GM19023 (cell line): ENCODE measurements around the gene HID1.
"Not testable (repeated sequence)": the region's sequence is repeated elsewhere in the genome, so short reads cannot be mapped to it uniquely, and the experiment has no call there.

Experiments used
- ATAC-seq: cut with Tn5 transposase; IDR thresholded peaks from one replicate; pipeline ENCODE4 v1.9.1; 2021; ENCODE audit warnings: mild to moderate bottlenecking, moderate library complexity; ENCODE audit not compliant: unreplicated experiment

The HID1 gene

GRCh38 chr17:74923538-74924249 is 48.9 kb downstream of the HID1 start:
- no peak for ATAC-seq

- ATAC-seq: no peak
Observed at GRCh38 chr17:74922694-74923537, 49.6 kb downstream of the HID1 start, which contains the start of gene USH1G. Gene USH1G (minus strand): TSS chr17:74923255. CDS start chr17:74923073, 182 bp downstream.

GRCh38 chr17:74922172-74922571 is 50.4 kb downstream of the HID1 start:
- ATAC-seq: no peak

GRCh38 chr17:74921769-74922168 is 50.8 kb downstream of the HID1 start:
- ATAC-seq: no peak

- no peak for ATAC-seq
Observed at GRCh38 chr17:74921026-74921681, 51.4 kb downstream of the HID1 start.

GRCh38 chr17:74920642-74921025 is 51.9 kb downstream of the HID1 start:
- ATAC-seq: no peak

GRCh38 chr17:74920306-74920620 is 52.3 kb downstream of the HID1 start:
- no peak for ATAC-seq

GRCh38 chr17:74919440-74920305 is 52.9 kb downstream of the HID1 start:
- no peak for ATAC-seq

- ATAC-seq: no peak
Observed at GRCh38 chr17:74918906-74919305, 53.7 kb downstream of the HID1 start.

- ATAC-seq: no peak
Observed at GRCh38 chr17:74917430-74917829, 55.1 kb downstream of the HID1 start.

- ATAC-seq: no peak
Observed at GRCh38 chr17:74916851-74917199, 55.7 kb downstream of the HID1 start.

GRCh38 chr17:74916136-74916850 is 56.3 kb downstream of the HID1 start:
- no peak for ATAC-seq

GRCh38 chr17:74911423-74911822 is 61.1 kb downstream of the HID1 start:
- ATAC-seq: not testable (repeated sequence)

GRCh38 chr17:74909097-74909496 is 63.5 kb downstream of the HID1 start:
- ATAC-seq: not testable (repeated sequence)

- no peak for ATAC-seq
Observed at GRCh38 chr17:74907012-74907411, 65.5 kb downstream of the HID1 start.

GRCh38 chr17:74906214-74906793 is 66.3 kb downstream of the HID1 start:
- ATAC-seq: not testable (repeated sequence)

- no peak for ATAC-seq
Observed at GRCh38 chr17:74904687-74905409, 67.7 kb downstream of the HID1 start.

- ATAC-seq: no peak
Observed at GRCh38 chr17:74903671-74904070, 68.9 kb downstream of the HID1 start.

- ATAC-seq: no peak
Observed at GRCh38 chr17:74903034-74903433, 69.5 kb downstream of the HID1 start.
